Lower lobe of right lung (tissue), 2 donors: ENCODE measurements around the gene CKM. TPM values are rescaled to one million over a fixed set of nuclear protein-coding genes. Genes with fewer than 3 reads are reported as not detected.

Experiments used
- ATAC-seq, 2 donors: fragments of 200-7000 bp; cut with Tn5 transposase; one replicate each; pipeline ENCODE4 v1.9.1; 2020 to 2022; ENCODE audit warnings: mild to moderate bottlenecking in 2 of 2, moderate library complexity in 2 of 2
- DNase-seq: peaks from one replicate; pipeline ENCODE4 v3.0.0-alpha.2; 2020
- H3K27ac ChIP-seq: fragments of 200-600 bp; one replicate; pipeline ENCODE4 v1.8.0; 2022
- H3K27me3 ChIP-seq: fragments of 200-600 bp; one replicate; pipeline ENCODE4 v1.8.0; 2022; ENCODE audit warnings: low read depth
- H3K36me3 ChIP-seq: fragments of 200-600 bp; one replicate; pipeline ENCODE4 v1.8.0; 2022; ENCODE audit warnings: mild to moderate bottlenecking
- H3K4me1 ChIP-seq: fragments of 200-600 bp; one replicate; pipeline ENCODE4 v1.8.0; 2022
- H3K4me3 ChIP-seq: fragments of 200-600 bp; one replicate; pipeline ENCODE4 v1.8.0; 2022; ENCODE audit warnings: mild to moderate bottlenecking
- H3K9me3 ChIP-seq: fragments of 200-600 bp; one replicate; pipeline ENCODE4 v1.8.0; 2022
- intact Hi-C: fragments of 100-400 bp; cut with DNase I; formaldehyde crosslinking; loops from one replicate; pipeline ENCODE4 v1.11.0; 2022
- total RNA-seq: library from RNA; stranded (reverse); fragmentation: NEBNext Ultra II Directional; extraction: Animal tissue kit (Norgen Biotek cat#: 25700); gene quantifications from one replicate; pipeline ENCODE4 v1.2.1, GENCODE V29; 2021
- TF ChIP-seq, protein P1 (sequence below): fragments of 200-600 bp; IDR thresholded peaks from one replicate; pipeline ENCODE4 v1.8.0; 2022; ENCODE audit warnings: antibody characterized with exemption, mild to moderate bottlenecking
- donor health status: DM: no; HTN: yes; CAD: no; lungs with severe emphysema.

CKM gene
- total RNA-seq, 1 donor from 2014 or later = 0.24 TPM

DNA sequence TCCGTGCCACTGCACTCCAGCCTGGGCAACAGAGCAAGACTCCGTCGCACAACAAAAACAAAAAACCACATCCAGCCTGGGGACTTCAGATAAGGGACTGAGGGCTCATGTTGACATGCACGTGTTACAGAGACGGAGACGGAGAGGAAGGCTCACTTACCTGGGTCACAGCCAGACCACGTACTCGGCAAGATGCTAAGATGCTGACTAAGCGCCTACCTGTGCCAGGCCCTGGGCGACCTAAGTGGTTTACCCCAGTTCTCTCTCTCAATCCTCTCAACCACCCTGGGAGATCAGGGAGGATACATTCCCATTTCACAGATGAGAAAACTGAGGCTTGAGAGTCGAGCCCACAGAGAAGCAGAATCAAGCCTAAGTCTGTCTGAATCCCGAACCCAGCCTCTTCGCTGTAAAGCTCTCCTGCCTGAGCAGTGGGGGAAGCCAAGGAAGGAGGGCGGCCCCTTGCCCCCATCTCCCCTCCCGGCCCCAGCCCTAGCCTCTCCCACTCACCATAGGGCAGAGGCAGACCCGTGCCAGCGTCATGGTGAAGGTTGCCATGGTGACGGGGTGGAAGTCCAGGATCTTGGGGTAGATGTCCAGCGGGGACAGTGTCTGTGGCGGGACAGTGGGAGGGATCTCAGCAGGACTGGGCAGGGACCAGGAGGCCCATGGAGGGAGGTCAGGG, 34.2 kb upstream of the CKM start:
- Histone ChIP-seq H3K4me1 (no peaks in the 10 kb centered on the region), H3K9me3 (no peaks in the 10 kb centered on the region), H3K36me3 (peaks cover 52% of the 10 kb centered on the region), H3K4me3 (no peak overlapping the region), H3K27ac (no peak overlapping the region), H3K27me3 (no peaks in the 10 kb centered on the region)
- no peak for DNase-seq
- TF ChIP-seq, protein P1, sequence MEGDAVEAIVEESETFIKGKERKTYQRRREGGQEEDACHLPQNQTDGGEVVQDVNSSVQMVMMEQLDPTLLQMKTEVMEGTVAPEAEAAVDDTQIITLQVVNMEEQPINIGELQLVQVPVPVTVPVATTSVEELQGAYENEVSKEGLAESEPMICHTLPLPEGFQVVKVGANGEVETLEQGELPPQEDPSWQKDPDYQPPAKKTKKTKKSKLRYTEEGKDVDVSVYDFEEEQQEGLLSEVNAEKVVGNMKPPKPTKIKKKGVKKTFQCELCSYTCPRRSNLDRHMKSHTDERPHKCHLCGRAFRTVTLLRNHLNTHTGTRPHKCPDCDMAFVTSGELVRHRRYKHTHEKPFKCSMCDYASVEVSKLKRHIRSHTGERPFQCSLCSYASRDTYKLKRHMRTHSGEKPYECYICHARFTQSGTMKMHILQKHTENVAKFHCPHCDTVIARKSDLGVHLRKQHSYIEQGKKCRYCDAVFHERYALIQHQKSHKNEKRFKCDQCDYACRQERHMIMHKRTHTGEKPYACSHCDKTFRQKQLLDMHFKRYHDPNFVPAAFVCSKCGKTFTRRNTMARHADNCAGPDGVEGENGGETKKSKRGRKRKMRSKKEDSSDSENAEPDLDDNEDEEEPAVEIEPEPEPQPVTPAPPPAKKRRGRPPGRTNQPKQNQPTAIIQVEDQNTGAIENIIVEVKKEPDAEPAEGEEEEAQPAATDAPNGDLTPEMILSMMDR = no peak
- ATAC-seq = no peak
- intact Hi-C loops = no loop called here

DNA sequence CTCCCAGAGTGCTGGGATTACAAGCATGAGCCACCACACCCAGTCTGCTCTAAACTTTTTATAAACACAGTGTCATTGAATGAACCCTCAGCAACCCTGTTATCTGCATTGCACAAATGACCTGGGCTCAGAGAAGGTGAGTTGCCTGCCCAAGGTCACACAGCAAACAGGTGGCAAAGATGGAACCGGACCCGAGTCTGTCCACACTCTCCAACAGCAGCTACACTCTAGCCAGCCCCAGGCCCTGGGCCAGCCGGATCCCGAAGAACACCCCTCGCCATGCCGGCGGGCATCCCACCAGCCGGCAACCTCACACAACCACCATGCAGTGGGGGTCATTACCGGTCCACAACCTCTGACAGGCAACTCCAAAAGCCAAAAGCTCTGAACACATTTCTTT, 33.2 kb upstream of the CKM start:
- DNase-seq (no peak), ATAC-seq (no peak)
- H3K9me3 ChIP-seq = no peaks in the 10 kb centered on the region
- H3K4me3 ChIP-seq = no peak overlapping the region
- no peaks in the 10 kb centered on the region for H3K27me3 ChIP-seq
- intact Hi-C loops = no loop called here
- TF ChIP-seq, protein P1 = no peak
- H3K4me1 ChIP-seq = no peaks in the 10 kb centered on the region
- peaks cover 62% of the 10 kb centered on the region for H3K36me3 ChIP-seq
- no peak overlapping the region for H3K27ac ChIP-seq

DNA sequence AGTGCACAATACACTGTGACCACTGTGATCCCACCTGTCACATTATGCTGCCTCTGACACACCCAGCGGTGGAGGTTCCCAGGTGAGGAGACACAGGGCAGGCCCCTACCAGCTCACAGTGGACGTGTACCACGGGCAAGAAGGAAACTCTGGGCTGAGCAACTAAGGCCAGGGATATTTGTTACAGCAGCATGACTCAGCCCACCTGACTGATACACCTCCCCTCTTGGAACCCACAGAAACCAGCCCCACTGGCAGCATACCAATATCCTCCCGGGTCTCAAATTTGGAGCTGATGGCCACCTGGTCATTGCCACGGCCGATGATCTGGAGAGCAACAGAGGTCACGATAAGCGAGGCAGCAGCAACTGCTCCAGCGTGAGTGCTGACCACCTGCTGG, 32.7 kb upstream of the CKM start:
- no peak overlapping the region for H3K4me3 ChIP-seq
- DNase-seq = no peak
- peaks cover 62% of the 10 kb centered on the region for H3K36me3 ChIP-seq
- H3K4me1 ChIP-seq = no peaks in the 10 kb centered on the region
- no peak overlapping the region for H3K27ac ChIP-seq
- no peaks in the 10 kb centered on the region for H3K27me3 ChIP-seq
- TF ChIP-seq, protein P1 = no peak
- H3K9me3 ChIP-seq = no peaks in the 10 kb centered on the region
- intact Hi-C loops = no loop called here
- no peak for ATAC-seq

DNA sequence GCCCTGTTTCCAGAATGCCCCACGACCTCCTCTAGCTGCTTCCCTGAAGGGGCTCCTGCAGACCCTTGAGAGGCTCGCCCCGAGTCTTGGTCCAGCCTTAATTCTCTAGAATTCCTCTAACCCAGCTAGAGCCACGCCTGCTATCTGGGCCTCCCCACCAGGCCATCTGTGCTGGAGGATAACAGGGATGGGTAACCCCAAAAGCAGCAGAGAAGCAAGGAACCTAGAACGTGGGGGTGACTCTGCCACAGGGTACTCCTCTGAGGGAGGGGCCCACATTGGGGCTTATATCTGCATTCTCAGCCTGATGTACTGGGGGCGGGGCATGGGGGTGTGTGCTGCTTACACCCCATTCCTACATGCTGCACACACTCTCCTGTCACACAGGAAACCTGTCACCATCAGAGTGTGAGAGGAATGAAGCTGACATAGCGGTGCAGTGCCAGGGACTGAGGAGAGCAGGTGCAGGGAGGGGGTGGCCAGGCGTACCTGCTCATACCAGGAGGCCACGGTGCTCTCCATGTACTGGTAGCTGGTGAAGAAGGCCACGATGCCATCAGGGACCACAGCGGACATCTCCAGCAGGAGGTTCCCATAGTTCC, 31.7 kb upstream of the CKM start:
- ATAC-seq = no peak

DNA sequence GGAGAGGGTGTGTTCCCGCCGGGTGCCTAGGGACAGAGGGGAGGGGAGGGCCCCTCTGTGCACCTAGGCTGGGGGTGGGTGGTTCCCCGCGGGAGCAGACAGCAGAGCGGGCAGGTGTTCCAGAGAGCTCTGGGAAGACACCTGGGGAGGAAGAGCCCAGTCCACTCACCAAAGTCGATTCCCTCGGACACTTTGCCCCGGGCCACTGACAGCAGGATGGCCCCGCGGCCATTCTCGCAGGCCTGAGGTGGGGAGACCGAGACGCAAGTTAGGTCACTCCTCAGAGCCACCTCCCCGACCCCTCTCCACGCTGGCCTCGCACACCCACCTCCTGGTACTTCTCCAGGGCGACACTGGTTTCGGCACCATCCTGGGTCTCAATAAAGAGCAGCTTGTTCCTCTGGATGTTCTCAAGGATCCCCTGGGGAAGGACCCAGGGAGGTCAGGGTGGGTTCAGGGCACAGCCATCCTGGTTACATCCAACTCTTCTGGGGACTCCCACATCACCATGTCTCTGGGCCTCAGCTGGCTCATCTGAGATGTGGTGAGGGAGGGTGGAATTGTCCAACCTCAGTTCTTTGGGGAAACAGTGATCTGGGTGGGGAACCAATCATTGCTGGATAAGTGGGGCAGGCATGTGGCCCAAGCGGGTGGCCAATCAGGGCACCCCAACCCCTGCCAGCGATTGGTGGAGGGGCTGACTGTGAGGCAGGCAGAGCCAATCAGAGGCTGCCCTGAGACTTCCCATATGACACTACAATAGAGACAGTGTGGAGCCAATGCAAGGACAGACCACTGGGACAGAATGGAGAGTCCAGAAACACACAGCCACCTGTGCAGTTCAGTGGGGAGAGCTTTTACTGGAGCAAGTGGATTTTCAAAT, 30.5 kb upstream of the CKM start:
- no peak for ATAC-seq
- no peak for DNase-seq
- no peaks in the 10 kb centered on the region for H3K27me3 ChIP-seq
- intact Hi-C loops = no loop called here
- no peak overlapping the region for H3K27ac ChIP-seq
- H3K9me3 ChIP-seq = no peaks in the 10 kb centered on the region
- peaks cover 53% of the 10 kb centered on the region for H3K36me3 ChIP-seq
- no peaks in the 10 kb centered on the region for H3K4me1 ChIP-seq
- TF ChIP-seq, protein P1 = no peak
- H3K4me3 ChIP-seq = no peak overlapping the region

More for the DNA sequence above, 31.7 kb upstream of the CKM start:
- H3K4me3 ChIP-seq = no peak overlapping the region
- H3K36me3 ChIP-seq = peaks cover 60% of the 10 kb centered on the region
- H3K27me3 ChIP-seq = no peaks in the 10 kb centered on the region
- intact Hi-C loops = no loop called here
- H3K4me1 ChIP-seq = no peaks in the 10 kb centered on the region
- no peak for DNase-seq
- H3K27ac ChIP-seq = no peak overlapping the region
- no peaks in the 10 kb centered on the region for H3K9me3 ChIP-seq
- TF ChIP-seq, protein P1 = no peak
